HG03103 (cell line): Measurements from ENCODE around the gene SEPTIN8.
A peak's percentile ranks its signal among the peaks of the same experiment; 100 is the strongest.

Experiments used
- ATAC-seq: cut with Tn5 transposase; IDR thresholded peaks from one replicate; pipeline ENCODE4 v1.9.1; 2021; ENCODE audit warnings: low read depth; ENCODE audit not compliant: unreplicated experiment

The SEPTIN8 gene, protein sequence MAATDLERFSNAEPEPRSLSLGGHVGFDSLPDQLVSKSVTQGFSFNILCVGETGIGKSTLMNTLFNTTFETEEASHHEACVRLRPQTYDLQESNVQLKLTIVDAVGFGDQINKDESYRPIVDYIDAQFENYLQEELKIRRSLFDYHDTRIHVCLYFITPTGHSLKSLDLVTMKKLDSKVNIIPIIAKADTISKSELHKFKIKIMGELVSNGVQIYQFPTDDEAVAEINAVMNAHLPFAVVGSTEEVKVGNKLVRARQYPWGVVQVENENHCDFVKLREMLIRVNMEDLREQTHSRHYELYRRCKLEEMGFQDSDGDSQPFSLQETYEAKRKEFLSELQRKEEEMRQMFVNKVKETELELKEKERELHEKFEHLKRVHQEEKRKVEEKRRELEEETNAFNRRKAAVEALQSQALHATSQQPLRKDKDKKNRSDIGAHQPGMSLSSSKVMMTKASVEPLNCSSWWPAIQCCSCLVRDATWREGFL

DNA sequence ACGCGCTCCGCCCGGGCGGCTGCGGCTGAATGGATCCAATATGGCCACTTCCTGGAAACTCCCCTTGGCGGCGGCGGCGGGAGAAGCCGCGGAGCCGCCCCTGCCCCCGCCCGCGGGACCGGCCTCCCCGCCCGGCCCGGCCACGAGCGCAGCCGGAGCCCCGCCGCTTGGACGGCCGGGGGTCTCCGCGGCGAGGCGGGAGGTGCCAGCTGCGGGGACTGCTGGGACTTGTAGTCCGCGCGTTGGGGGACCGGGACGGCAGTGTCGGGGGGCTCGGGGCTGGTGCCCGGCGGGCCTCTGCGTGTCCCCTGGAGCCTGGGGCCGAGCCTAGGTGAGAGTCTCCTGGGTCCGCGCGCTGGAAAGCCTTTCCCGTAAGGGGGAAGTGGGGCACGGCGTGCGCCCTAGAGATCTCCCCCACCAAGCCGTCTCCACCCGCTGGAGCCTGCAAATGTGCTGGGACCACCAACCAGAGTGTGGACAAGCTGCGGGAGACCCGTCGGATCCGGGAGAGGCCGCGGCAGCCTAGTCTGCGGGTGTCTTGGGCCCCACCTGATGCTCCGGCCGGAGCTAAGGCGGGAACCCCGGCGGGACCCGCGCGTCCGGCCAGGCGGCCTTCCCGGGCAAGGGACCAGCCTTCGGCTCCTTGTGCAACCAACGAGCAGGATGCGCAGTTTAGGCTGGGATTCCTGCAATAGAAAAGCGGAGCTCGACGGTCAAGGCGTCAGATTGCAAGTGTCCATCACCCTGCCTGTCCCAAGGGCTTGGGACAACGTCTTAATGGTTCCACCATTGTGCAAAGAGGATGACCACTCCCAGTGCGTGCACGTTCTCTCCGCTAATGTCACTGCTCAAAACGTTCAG lies at the start of gene SEPTIN8:
SEPTIN8 (minus strand) TSS at position 31 of the 861 bp plus-strand sequence. CDS start 102 bp downstream, outside the sequence.
- no peak for ATAC-seq

DNA sequence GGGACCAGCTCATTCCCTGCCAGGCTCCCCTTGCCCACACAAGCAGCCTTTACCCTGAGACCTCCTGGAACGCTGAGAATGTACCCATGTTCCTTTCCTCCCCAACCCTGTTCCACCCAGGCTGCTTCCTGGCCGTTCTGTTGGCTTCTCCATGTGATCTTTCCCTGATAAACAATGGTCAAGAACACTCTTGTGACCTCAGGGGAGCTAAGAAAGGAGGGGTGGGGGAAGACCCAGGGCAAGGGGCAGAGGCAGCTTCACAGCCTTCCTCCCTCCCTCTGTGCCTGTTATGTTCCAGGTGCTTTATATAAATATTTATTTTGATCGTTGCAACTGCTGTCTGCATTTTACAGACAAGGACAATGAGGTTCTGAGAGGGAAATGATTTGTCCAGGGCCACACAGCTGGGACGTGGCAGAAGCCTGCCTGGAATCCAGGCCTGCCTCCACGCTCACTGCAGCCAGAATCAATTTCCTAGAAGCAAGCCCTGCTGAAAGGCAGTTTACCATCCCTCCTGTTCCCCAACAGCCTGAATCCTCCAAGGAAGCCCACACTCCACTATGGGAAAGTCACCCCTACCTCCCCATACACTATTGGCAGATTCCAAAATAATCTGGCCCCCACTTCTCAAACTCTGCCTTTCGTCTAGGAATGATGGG lies 49.5 kb upstream of the SEPTIN8 start:
- no peak for ATAC-seq

DNA sequence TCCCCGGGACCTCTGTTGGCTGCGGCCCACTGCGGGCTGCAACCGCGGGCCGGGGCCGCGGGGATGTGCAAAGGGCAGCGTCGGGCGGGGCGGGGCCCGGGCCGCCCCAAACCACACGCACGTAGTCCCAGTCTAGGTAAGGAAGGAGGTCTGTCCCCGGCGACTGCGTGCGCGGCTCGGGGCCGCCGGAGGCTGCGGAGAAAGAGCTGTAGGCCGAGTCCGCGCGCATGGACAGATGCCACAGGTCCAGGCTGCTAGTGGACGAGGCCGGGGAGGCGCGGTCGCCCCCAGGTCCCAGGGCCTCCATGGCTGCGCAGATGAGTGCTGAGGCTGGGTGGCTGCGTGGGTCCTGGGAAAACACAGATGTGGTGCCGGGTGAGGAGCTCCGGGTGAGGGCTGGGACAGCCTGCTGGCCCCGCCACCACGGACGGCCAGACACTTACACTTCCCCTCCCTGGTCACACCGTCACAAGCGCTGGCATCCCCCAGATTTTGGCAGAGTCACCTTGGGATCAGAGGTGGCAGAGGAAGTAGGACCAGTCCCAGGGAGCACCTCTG lies 48.9 kb upstream of the SEPTIN8 start:
- ATAC-seq: no peak

DNA sequence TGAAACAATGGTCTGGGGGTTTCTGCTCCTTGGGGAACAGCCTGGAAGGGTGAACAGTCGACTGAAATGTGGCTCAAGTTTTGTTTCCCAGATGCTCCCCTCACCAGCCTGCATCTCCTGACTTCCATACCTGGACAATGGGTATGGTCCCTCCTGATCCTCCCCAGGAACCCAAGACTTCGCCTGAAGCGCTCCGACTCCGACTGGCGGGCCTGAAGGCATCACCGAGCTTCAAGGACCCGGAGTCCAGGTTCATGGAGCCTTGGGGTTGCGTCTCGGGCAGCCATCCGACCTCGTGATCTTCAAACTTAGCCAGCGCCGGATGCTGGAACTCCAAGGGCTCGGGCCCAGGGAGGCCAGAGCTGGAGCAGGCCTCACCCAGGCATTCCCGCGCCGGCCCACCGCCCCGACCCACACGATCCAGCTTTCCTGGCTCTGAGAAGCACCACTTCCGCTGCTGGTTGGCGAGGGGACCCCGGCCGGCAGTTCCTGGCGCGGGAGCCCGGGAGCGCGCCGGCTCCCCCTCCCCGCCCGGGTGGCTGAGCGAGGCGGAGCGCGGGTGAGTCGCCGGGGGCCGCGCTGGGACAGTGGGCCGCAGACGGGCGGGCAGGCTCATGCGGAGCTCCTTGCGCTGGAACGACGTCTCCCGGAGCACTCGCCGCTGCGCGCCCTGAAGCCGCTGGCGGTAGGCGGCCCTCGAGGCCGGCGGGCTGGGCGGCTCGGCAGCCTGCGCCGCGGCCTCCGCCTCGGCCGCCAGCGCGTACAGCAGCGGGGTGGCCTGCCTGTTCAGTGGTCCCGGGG lies 48.2 kb upstream of the SEPTIN8 start:
- ATAC-seq: no peak

DNA sequence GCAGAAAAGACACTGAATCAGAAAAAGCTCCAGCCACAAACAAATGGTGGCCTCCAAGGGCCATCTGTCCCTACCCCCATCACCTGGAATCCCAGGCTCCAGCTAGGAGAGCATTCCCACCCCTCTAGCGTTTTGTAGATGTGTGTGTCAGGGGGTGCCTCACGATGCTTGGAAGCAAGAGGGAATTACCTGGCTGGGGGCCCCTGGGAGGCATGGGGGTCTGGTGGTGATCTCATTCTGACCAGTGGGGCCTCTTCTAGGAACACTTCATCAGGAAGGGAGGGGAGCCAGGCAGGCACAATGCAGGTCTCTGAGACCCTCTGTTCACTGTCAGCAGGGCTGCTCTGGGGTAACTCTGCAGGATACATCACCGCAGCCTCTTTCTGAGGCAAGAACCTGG lies 47.4 kb upstream of the SEPTIN8 start:
- ATAC-seq: no peak

DNA sequence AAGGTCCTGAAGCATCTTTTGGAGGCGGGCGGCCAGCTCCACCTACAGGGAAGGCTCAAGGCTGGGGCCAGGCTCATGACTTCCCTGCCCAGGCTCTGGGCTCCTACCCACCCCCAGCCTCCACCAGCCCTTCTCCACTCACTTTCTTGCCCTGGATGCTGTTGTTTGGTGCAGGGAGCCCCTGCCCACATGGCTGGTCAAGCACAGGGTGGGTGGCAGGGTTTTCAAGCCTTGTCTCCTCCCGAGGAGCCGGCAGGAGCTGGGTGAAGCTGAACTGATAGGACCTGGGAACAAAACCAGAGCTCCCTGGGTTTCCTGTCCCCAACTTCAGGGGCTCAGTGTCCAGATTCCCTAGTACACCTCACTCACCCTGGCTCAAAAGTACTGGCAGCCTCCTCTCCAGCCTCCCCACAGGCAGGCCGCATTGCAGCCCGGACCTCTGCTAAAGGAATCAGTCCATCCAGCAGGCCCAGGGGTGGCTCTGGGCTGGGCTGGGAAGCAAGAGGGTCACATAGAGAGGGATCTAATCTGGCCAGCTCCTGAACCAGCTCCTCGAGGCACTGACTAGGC lies 46.5 kb upstream of the SEPTIN8 start:
- no peak for ATAC-seq

DNA sequence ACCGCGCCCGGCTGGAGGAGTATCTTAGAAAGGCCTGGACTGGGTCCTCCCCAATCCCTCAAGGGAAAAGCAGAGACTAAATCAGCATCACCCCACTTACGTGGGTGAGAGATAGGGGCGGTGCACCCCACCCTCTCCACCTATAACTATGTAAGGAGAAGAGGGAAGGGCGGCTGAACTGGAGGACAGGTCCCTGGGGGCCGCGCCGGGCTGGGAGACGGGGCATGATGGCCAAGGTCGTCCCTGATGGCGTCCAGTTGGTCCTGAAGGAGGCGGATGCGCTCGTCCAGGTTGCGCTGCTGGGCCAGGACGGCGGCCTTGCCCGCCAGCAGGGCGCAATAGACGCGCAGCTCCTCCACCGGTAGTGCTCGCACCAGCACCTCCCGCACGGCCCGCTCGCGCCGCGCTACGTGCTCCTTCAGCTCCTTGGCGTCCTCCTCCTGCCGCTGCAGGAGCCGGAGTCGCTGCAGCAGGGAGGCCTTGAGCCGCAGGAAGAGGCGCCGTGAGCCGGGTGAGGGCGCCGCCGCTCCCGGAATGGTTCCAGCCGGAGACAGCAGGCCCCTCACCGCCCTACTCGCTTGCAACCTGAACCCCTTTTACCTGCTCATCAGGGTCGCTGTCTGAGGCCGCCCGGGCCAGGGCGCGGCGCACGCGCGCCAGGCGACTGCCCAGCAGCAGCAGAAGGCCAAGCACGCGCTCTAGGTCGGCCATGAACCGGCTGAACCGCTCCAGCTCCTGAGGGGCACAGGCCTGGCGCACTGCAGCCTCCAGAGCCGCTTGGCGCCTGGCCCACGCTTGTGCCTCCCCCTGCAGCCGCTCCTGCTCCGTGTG lies 45.8 kb upstream of the SEPTIN8 start:
- no peak for ATAC-seq

DNA sequence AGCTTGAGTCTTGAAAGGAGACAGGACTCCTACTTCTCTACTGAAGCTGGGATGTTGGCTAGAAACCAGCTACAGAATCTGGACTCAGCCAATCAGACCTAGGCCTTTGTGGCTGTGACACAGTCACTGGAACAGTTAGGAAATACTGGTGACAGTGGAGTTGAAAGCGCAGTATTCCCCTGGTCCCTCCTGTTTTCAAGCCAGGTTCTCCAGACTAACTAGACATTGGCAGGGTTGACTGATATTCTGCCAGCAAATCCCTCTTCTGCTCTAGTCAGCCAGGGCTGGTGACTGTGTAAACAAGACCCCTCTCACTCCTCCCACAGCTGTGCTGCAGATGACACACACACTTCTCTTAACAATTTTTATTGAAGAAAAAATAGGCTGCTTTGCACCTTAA lies 44.8 kb upstream of the SEPTIN8 start:
- no peak for ATAC-seq

DNA sequence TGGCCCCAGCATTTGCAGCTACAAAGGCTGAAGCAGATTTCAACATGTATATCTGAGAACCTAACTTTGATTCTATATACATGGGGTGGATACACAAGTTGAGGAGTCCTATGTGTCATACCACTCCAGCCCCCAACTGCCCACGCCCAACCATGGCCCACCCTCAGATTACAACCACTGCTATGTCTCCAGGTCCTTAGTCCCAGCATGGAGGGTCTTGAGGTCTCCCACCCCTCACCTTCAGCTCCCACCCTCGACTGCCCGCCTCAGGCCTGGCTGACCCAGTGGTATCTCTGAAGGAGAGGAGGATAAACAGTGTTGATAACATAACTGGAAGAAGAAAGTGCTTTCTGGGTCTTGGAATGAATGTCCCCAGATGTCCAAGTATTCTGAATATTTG lies 44.3 kb upstream of the SEPTIN8 start:
- no peak for ATAC-seq

DNA sequence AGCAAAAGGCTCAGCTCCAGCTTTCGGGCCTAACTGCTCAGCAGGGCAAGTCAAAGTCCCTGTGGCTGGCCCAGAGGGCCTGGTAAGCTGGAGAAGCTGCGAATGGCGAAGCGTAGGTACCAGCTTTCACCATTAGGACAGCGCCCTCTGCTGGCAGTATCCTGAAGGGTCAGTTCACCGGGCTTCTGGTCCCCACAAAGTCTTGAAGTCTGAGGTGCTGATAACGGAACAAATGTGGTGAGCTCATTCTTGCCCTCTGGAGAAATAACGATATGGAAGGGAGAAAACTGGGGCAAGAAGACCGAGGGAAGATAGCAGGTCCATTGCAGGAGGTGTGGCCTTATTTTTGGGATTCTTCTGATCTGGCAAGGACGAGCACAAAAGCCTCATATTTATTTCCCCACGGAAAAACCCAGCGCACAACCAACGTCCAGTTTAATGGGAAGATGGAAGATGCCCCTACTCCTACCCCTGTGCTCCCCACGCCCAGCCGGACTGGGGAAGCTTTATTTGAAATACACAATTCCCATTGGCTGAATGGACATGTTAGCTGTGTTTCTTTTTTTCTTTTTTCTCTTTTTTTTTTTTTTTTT lies 43.2 kb upstream of the SEPTIN8 start:
- ATAC-seq: peak; percentile 64

DNA sequence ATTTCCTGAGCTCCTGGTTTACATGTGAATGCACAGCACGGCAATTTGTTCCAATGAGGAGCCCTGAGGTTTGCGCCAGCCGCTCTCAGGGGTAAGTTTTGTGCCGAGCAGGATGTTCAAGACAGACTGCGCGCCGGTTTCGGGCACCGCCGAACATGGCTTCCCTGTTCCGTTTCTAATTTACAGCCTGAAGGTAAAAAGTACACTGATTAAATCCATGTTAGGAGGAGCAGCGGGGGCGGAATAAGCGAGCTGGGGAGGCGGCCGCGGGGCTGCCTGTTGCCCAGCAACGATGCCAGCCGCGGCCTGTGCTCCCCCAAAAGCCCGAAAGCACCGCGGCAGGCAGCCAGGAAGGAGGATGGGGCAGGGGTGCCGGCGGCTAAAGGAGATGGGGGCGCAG lies 42.4 kb upstream of the SEPTIN8 start:
- ATAC-seq: no peak

DNA sequence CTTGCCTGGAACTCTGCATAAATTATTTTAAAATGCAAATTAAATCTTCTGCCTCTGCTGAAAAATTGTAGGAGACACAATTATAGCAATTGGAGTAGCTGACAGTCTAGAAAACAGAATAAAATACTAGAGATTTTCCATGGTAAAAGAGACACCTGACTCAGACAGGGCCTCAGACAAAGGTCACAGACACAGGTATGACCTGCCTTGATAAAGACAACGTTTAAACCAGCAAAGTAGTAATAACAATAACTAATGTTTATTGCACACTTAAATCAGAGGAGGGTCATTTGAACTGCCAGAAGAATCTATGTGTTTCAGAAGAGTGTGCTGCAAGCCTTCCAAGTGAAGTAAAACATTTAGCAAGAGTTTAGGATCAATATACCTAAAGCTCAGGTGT lies 40.0 kb upstream of the SEPTIN8 start:
- no peak for ATAC-seq

DNA sequence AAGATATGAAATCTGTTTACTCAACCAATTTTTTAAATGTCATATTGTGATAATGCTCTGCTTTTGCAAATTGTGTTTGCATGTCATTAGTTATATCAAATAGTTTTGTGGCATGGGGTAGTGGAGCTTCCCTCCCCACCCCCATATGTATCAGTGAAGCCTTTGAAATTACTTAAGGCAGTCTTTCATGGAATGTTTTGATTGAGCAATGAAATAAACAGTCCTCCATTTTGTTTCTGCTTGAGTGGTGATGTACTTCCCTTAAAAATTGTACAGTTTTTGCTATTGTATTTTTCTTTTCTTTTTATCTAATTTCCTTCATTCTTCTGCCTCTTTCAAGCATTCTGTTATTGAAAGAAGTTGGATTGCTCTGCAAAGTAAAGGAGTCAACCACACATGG lies 39.5 kb upstream of the SEPTIN8 start:
- no peak for ATAC-seq

DNA sequence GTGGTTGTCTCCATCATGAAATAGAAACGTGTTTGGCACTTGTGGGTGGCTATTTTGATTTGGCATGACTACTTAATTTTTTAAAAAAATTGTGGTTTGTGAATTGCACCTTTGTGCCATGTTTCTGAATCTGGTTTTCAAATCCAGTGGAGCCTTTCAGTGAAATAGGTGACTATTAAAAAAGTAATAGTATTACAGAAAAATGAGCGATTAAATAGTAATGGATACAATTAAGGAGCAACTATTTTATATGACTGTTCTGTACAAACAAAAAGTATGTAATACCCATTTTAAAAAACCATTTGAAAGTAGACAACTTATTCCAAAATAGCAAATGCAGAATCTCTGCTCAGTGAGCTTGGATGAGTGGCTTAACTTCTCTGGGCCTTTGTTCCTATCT lies 39.0 kb upstream of the SEPTIN8 start:
- ATAC-seq: no peak

DNA sequence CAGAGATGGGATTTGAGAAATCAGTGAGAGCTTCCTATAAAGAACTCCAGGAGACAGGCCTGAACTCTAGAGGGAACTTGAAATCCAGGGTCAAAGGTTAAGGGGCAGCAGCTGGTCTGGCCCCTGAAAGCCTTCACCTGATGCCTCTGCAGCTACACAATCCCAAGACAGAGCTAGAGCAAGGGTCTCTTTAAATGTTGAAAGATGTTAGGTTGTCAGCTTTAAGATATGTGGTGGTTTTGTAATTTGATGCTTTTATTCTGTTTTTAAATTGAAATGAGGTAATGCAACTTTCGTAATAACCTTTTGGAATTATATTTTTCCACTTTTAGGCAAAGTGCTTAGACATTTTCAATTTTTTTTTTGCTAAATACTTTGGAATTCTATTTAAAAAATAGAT lies 38.4 kb upstream of the SEPTIN8 start:
- ATAC-seq: no peak

DNA sequence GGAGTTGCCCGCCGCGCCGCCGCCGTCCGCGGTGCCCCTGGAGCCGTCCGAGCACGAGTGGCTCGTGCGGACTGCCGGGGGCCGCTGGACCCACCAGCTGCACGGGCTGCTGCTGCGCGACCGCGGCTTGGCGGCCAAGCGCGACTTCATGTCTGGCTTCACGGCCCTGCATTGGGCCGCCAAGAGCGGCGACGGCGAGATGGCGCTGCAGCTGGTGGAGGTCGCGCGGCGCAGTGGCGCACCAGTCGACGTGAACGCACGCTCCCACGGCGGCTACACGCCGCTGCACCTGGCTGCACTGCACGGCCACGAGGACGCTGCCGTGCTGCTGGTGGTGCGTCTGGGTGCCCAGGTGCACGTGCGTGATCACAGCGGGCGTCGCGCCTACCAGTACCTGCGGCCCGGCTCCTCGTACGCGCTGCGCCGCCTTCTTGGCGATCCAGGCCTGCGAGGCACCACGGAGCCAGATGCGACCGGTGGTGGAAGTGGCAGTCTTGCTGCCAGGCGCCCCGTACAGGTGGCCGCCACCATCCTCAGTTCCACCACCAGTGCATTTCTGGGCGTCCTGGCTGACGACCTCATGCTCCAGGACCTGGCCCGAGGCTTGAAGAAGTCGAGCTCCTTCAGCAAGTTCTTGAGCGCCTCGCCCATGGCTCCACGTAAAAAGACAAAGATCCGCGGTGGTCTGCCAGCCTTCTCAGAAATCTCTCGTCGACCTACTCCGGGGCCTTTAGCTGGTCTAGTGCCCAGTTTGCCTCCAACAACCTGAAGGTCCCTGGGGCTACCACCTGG lies 37.7 kb upstream of the SEPTIN8 start:
- ATAC-seq: no peak

DNA sequence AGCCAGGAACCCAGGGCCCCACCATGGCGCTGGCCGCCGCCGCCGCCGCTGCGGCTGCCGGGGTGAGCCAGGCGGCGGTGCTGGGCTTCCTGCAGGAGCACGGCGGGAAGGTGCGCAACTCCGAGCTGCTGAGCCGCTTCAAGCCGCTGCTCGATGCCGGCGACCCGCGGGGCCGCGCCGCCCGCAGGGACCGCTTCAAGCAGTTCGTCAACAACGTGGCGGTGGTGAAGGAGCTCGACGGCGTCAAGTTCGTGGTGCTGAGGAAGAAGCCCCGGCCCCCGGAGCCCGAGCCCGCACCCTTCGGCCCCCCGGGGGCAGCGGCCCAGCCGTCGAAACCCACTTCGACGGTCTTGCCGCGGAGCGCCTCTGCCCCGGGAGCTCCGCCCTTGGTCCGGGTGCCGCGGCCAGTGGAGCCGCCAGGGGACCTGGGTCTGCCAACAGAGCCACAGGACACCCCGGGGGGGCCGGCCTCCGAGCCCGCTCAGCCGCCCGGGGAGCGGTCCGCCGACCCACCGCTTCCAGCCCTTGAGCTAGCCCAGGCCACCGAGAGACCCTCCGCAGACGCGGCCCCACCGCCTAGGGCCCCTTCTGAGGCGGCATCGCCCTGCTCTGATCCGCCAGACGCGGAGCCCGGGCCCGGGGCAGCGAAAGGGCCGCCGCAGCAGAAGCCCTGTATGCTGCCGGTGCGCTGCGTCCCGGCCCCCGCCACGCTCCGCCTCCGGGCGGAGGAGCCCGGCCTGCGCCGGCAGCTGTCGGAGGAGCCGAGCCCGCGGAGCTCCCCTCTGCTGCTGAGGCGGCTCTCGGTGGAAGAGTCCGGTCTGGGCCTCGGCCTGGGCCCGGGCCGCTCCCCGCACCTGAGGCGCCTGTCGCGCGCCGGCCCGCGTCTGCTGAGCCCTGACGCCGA lies 36.8 kb upstream of the SEPTIN8 start:
- no peak for ATAC-seq
